GM12878 (cell line): Measurements from ENCODE around the gene AFTPH.

Experiments used
- BCLAF1 ChIP-seq: fragments of 450-650 bp; IDR thresholded peaks from 2 replicates; pipeline ENCODE4 v1.6.1; 2017; ENCODE audit warnings: antibody characterized with exemption, mild to moderate bottlenecking, moderate library complexity
- CHD2 ChIP-seq: IDR thresholded peaks from 2 replicates; pipeline ENCODE4 v1.6.1; 2011; ENCODE audit warnings: low read depth, low read length, improper control_type of control experiment, borderline replicate concordance
- CTCF ChIP-seq, 3 experiments: IDR thresholded peaks in 2 of 3; conservative IDR thresholded peaks in 1 of 3; 2 replicates each; pipeline ENCODE4 v1.5.1; 2011; ENCODE audit warnings: low read depth in 3 of 3, low read length in 3 of 3, mild to moderate bottlenecking in 3 of 3, control low read depth in 2 of 3, moderate library complexity in 2 of 3, inconsistent platforms in 1 of 3, mixed read lengths in 1 of 3; ENCODE audit not compliant: control insufficient read depth in 2 of 3, insufficient read depth in 1 of 3; ENCODE audit errors: extremely low read depth in 1 of 3
- EP300 ChIP-seq, 2 experiments: fragments of 150-350 bp in 1 of 2; IDR thresholded peaks; 2 replicates each; pipeline ENCODE4 v1.6.1; 2011 to 2012; ENCODE audit warnings: low read depth in 2 of 2, low read length in 2 of 2, borderline replicate concordance in 1 of 2, improper control_type of control experiment in 1 of 2, inconsistent platforms in 1 of 2; ENCODE audit not compliant: control insufficient read depth in 1 of 2
- EZH2 ChIP-seq: IDR thresholded peaks from 2 replicates; pipeline ENCODE4 v1.6.1; 2012; ENCODE audit warnings: low read depth, mild to moderate bottlenecking, control low read depth, inconsistent platforms, low read length, borderline replicate concordance; ENCODE audit not compliant: control insufficient read depth
- NBN ChIP-seq: fragments of 450-650 bp; IDR thresholded peaks from 2 replicates; pipeline ENCODE4 v1.6.1; 2016
- POLR2A ChIP-seq: IDR thresholded peaks from 2 replicates; pipeline ENCODE4 v1.6.1; 2011; ENCODE audit warnings: low read depth, mild to moderate bottlenecking, low read length
- POLR2AphosphoS5 ChIP-seq: IDR thresholded peaks from 2 replicates; pipeline ENCODE4 v1.6.1; 2011; ENCODE audit warnings: mild to moderate bottlenecking, low read length, inconsistent platforms
- SIN3A ChIP-seq: IDR thresholded peaks from 2 replicates; pipeline ENCODE4 v1.6.1; 2012; ENCODE audit warnings: low read depth, low read length, improper control_type of control experiment
- TAF1 ChIP-seq: IDR thresholded peaks from 2 replicates; pipeline ENCODE4 v1.6.1; 2011; ENCODE audit warnings: mild to moderate bottlenecking, low read depth, low read length, borderline replicate concordance
- USF2 ChIP-seq: IDR thresholded peaks from 2 replicates; pipeline ENCODE4 v1.6.1; 2011; ENCODE audit warnings: low read depth, low read length, improper control_type of control experiment, borderline replicate concordance

GRCh38 chr2:64514008-64514407 lies 10.1 kb upstream of the AFTPH start:
- TF ChIP-seq POLR2A (no peak), NBN (no peak), CTCF (IDR thresholded peaks at IDR 0.05 in 2 of 3, conservative IDR thresholded peaks at IDR 0.05 in 1 of 3; ENCODE audit: control insufficient read depth in 2 of 3, extremely low read depth in 1 of 3, insufficient read depth in 1 of 3, low read depth in 3 of 3, low read length in 3 of 3) (no peak), TAF1 (no peak), BCLAF1 (no peak), USF2 (no peak), POLR2AphosphoS5 (no peak), EP300 (IDR thresholded peaks at IDR 0.05; ENCODE audit: borderline replicate concordance in 1 of 2, control insufficient read depth in 1 of 2, low read depth in 2 of 2, low read length in 2 of 2) (no peak), EZH2 (no peak), CHD2 (no peak), SIN3A (no peak)
